KOPT-K1 (cell line): Measurements from ENCODE around the gene EBF3.

Experiments used
- H3K27ac ChIP-seq: fragments of 200-600 bp; sonication (generic); 2 replicates; pipeline ENCODE4 v1.5.1; 2016; ENCODE audit warnings: antibody characterized with exemption, mild to moderate bottlenecking, low read depth, low read length; ENCODE audit not compliant: poor library complexity, severe bottlenecking
- H3K36me3 ChIP-seq: fragments of 200-600 bp; sonication (generic); 2 replicates; pipeline ENCODE4 v1.5.1; 2017; ENCODE audit warnings: antibody characterized with exemption, mild to moderate bottlenecking, low read length, moderate library complexity; ENCODE audit not compliant: insufficient read depth
- H3K9me3 ChIP-seq: fragments of 200-600 bp; sonication (generic); 2 replicates; pipeline ENCODE4 v1.5.1; 2017; ENCODE audit warnings: antibody characterized with exemption, low read length, mild to moderate bottlenecking; ENCODE audit not compliant: insufficient read depth, poor library complexity, severe bottlenecking

Gene EBF3

DNA sequence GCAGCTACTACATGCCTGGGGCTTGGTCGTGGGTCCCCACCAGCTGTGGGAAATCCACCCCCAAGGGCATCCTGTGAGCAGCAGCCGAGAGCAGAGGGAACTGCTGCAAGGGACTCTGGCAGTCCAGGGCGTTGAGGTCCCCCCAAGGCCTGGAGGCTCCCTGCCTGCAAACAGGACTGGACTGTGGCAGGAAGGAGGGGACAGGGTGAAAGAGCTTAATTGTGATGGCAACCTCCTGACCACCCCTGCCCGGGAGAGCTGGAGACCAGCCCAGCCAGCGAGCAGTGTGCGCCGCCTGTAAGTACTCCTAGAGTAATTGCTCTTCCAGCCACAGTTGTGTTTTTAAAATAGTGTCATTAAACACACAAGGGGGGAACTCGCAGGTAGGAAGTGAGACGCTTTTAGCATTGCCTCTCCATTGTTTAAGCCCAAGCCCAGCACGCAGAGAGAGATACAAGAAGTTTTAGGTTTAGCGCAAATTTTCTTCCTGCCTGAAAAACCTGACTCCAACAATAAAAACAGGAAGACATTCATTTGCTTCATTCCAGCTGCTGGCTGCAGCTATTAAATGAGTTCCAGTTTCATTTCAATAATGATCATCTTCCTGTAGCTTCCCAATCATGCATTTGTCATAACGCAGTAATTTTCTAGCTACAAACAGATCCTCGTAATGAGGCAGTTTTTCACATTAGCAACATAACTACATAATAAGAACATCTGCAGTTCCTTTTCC is 111.1 kb downstream of the EBF3 start:
- H3K36me3 ChIP-seq, result no peaks in the 10 kb centered on the region
- H3K9me3 ChIP-seq, result peaks cover 6% of the 10 kb centered on the region
- no peak overlapping the region for H3K27ac ChIP-seq

DNA sequence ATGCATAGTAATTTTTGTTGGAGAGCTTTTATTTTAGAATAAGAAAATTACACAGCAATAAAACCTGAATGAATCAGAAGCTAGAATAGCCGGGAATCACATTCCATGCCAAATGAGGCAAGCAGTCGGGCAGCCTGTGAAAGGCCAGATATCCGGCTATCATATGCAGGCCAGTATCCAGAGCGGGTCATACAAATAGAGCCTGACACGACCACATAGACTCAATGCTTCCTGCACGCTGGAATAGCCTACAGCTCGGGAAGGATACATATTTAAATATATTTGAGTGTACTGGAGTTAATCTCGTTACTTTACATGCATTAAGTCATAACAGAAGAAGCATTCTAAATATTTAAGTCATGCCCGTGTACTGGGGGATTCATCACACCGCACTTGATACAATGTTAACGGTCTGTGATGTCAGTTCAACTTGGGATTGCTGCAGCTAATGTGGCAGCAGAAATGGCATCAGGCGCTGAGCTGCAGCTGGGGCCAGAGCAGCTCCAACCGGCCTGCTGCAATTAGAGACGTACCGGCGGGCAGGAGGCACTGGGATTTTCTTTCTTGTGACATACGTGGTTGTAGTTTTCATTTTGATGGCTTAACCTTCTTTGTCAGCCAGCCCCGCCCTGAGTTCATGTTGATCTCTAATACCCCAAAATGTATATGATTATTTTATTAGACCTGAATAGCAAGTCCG is 112.0 kb downstream of the EBF3 start:
- Histone ChIP-seq H3K27ac (no peak overlapping the region), H3K9me3 (peaks cover 6% of the 10 kb centered on the region), H3K36me3 (no peaks in the 10 kb centered on the region)

DNA sequence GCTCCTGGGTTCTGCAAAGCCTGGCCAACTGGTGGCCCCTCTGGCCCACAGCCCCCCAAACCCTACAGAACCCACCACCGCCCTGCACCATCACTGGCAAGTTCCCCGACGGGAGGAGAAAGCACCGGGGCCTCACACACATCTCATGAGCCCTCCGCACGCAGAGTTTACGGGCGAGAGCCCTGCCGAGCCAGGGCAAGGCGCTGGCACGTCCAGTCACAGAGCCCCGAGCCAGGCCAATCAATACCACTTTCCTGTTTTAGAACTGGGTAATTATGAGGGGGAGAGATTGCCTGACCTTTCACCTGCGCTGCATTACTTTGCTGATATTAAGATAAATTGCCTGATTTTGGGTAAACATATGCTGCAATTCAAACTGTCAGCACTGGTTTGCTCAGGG is 113.3 kb downstream of the EBF3 start:
- H3K27ac ChIP-seq, result no peak overlapping the region
- H3K9me3 ChIP-seq, result no peaks in the 10 kb centered on the region
- no peaks in the 10 kb centered on the region for H3K36me3 ChIP-seq

DNA sequence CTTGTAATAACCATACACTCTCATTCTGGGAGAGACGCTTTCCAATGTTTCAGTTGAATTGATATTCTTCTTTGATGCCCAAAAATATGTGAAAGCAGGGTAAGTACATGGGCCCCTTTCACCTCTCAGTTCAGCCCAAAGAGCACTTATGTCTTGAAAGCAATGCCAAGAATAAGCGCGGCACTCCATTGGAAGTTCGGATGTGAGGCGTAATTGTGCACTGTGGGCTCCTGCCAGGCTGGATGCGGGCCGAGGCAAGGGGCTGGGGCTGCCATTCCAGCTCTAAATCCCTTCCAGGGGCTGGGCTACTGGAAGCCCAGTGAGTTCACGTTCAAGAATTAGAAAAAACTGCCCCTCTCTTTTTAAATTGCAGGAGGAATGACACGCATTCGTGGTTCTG is 113.8 kb downstream of the EBF3 start:
- Histone ChIP-seq H3K9me3 (no peaks in the 10 kb centered on the region), H3K36me3 (no peaks in the 10 kb centered on the region), H3K27ac (no peak overlapping the region)

DNA sequence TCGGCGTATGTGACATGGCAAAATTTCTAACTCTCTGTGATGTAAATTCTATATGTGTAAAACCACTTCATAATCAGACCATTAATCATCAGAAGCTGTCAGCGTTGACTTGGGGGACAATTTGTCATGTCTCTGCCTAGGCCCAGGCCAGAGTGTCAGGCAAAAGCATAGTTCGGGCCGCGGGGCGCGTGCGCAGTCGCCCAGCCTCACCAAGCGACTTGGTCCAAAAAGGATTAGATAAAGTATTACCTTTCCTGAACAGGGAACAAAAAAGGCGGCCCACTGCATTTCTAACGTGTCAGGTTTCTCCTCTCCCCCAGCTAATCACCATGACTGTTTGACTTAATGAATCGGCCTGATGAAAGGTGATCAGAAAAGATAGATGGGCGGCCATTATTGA is 114.2 kb downstream of the EBF3 start:
- H3K27ac ChIP-seq, result no peak overlapping the region
- no peaks in the 10 kb centered on the region for H3K36me3 ChIP-seq
- no peaks in the 10 kb centered on the region for H3K9me3 ChIP-seq

DNA sequence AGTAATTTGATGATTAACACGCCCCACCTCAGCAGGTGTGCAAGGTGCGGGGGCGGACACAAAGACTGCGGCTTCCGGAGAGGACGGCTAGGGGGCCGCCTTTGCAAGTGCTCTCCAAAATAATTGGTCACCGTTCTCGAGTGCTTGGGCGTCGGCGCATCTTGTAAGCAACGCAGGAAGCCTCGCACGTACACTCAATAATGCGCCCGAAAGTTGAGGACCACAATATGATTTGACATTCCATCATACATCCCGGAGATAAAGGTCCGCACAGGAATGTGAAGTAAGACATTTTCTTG is 114.7 kb downstream of the EBF3 start:
- Histone ChIP-seq H3K9me3 (no peaks in the 10 kb centered on the region), H3K27ac (no peak overlapping the region), H3K36me3 (no peaks in the 10 kb centered on the region)

DNA sequence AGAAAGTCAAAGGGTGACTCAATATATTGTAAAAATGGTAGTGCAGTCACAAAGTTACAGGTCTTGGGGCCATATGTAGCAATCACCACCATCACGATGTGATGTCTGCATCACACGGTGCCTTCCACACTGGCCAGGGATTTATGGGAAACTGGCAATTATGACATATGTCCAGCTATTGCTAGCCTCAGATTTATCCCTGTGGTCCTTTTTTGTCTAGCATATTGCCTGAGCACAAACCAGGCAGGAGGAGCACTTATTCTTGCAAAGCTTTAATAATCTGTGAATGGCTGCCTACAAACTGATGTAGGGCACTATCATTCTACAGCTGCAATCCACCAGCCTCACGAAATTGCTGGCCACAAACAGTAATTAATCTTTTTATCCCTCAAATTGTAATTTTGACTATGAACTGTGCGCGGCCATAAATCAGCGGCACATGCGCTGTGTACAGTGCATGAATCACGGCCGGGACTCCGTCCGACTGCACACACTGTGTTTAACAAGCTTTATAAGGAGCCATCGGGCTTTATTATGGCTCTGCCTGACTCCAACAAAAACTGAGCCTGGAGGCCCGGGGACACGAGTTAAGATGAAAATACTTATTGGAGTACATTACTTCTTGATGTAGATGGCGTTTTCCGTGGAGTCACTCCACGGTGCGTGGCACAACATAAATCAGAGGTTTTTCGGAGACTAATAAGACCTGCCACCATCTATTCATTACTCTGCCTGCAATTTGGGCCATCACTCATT is 115.2 kb downstream of the EBF3 start:
- Histone ChIP-seq H3K9me3 (no peaks in the 10 kb centered on the region), H3K36me3 (no peaks in the 10 kb centered on the region), H3K27ac (no peak overlapping the region)

DNA sequence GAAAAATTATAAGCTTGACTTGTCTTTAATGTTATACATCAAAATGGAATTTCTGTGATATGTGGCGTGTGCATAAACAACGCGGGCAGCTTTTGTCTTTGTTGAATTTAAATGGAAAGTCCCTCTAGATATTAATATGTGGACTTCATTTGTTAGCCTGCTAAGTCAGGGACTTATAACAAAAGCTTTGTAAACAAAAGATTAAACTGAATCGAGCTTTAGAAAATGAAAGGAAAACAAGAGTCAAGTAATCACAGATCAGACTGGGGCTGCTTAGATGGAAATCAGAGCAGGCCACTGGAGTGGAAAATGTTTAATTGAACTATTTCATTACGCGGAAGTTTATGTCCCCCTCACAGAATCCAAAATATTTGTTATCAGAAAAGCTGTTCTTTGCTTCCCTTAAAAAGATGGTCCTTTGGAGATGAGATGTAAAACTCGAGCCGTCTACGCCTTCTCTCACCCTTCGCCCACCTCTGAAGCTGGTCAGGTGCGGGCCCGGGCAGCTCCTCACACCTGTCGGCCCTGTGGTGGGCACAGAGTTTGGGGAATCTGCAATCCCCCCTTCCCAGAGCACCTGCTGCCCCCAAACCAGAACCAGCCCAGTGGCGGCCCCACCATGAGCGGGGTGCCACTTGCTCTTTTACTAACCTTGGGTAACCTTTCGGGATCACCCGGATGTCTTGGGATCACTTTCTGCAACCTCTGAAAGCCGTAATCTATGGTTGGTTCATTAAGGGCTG is 116.2 kb downstream of the EBF3 start:
- Histone ChIP-seq H3K9me3 (no peaks in the 10 kb centered on the region), H3K36me3 (no peaks in the 10 kb centered on the region), H3K27ac (no peak overlapping the region)

DNA sequence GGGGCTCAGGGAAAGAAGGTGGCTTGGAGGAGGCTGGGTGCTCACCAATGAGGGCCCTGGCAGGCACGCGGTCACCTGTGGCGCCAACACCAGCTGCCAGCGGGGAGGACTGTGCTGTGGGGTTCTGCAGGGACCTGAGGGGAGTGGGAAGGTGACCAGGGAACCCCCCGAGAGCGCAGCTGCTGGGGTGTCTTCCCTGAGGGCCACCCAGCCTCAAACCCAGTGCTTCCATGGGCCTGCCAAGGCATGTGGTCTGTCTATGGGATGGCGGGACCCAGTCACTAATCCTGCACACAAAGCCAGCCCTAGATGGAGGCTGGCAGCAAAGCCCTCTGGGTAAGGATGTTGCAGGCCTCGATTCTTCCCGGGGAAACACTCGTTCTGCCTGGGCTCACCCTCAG is 117.1 kb downstream of the EBF3 start:
- Histone ChIP-seq H3K36me3 (no peaks in the 10 kb centered on the region), H3K9me3 (no peaks in the 10 kb centered on the region), H3K27ac (no peak overlapping the region)

DNA sequence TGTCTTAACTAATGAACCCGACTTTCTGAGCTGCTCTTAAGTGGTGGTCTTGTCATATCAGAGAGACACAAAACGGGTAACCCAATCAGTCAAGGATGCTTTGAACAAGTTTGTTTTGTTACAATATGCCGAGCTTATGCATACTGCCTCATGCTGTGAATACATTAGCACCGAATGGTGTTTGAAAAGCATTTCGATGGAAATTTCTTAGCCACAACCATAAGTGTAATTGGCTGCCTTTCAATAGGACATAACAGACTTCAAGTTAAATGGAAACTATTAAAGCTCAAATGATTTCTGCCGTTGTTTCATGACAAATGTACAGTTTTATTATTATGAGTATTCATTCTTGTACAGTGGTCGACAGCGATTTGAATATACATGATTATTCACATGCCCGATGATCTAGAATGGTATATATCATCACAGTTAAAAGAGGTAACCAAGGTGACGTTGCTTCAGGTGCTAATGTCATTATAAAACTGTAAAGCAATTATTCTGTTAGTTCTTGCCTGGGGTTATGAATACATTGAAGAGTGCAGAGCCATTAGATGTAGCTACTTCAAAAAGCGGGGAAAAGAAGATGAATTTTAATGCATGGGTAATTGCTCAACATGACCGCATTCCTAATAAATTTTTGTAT is 118.8 kb downstream of the EBF3 start:
- H3K27ac ChIP-seq, result no peak overlapping the region
- no peaks in the 10 kb centered on the region for H3K9me3 ChIP-seq
- no peaks in the 10 kb centered on the region for H3K36me3 ChIP-seq

DNA sequence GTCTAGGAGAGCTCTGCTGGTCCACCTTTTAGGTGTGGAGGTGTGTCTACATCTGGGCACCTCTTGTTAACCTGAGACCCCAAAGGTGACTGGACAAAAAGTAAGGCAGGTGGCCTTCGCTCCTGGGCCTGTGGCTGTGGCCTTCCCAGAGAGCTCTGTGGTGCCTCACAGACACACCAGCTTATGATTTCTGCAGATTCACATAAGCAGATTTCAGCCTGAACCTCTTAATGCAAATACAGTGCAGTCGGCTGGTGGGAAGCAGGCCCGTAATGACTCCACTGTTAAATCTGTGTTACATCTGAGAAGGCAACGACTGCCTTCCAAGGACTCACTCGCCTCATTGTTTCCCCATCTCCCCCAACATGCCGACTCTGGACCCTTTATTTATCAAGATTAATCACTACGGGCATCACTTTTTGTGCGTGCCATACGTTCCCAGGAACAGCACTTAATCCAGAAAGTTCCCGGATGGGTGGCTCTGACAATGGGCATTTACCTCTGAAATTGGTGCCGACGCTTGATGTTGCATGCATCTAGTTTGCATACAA is 119.8 kb downstream of the EBF3 start:
- no peak overlapping the region for H3K27ac ChIP-seq
- H3K36me3 ChIP-seq, result no peaks in the 10 kb centered on the region
- no peaks in the 10 kb centered on the region for H3K9me3 ChIP-seq

DNA sequence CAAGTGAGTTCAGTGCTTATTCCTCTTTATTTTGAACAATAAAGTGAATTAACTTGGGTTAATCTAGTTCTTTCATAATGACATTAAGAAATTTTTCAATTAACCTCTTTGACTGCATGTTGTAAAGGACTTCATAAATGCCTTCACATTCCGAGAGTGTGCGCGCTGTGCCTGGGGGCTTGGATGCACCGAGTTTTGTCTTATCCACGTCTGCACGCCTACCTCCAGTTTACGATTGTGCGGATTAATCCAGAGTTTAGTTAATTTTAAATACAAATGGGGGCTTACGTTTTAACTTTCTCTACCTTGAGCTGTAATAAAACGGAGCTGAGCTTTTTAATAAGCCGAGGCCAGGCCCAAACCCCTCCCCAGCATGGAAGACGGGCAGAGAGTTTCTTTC is 120.4 kb downstream of the EBF3 start:
- Histone ChIP-seq H3K9me3 (no peaks in the 10 kb centered on the region), H3K27ac (no peak overlapping the region), H3K36me3 (no peaks in the 10 kb centered on the region)

DNA sequence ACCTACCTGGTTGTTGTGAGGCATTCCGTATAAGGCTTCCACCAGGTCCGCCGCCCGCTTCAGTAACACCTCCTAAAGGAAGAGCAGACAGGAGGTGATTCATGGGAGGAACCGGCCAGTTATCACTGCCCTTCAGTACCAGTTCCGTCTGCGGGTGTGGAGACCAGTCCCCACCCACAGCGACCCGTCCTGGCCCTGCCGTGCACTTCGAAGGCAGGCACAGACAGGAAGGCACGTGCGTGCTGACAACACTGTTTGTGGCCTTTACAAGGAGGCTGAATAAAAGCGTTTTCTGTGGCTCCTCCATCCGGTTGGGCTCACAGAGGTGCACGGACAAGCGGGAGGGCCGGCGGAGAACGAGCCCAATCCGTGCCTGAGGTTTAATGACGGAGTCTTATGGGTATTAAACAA is 120.9 kb downstream of the EBF3 start:
- Histone ChIP-seq H3K9me3 (no peaks in the 10 kb centered on the region), H3K36me3 (no peaks in the 10 kb centered on the region), H3K27ac (no peak overlapping the region)

DNA sequence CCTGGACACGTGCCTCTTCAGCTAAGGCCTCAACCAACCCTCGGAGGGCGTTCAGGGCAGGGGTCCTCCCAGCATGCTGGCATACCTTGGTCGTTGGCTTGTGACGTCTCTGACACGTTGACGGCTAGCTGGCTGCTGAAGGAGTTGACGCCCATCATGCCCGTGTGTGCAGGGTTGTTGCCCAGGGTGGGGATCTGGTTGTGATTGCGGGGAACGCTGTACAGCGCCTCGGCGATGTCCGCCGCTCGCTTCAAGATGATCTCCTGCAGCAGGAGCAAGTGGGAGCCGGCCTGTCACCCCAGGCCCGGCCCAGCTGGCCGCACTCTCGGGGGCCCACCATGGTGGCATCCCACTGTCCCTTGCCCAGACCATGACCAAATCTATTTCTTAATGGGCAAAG is 122.0 kb downstream of the EBF3 start:
- no peaks in the 10 kb centered on the region for H3K9me3 ChIP-seq
- H3K27ac ChIP-seq, result no peak overlapping the region
- no peaks in the 10 kb centered on the region for H3K36me3 ChIP-seq
